Naive thymus-derived CD8-positive, alpha-beta T cell (primary cell): ENCODE data around the gene TXLNG. TPM values are rescaled to one million over a fixed set of nuclear protein-coding genes. Genes with fewer than 3 reads are reported as not detected.
"Not testable (repeated sequence)": the region's sequence is repeated elsewhere in the genome, so short reads cannot be mapped to it uniquely, and the experiment has no call there.

Experiments
- ATAC-seq, 2 donors: fragments of 150-1000 bp; cut with Tn5 transposase in 1 of 2; sonication (Bioruptor Pico), chemical (Tn5 transposase) in 1 of 2; 1 replicate in 1 of 2; 2 replicates in 1 of 2; pipeline ENCODE4 v1.10.0; 2021; ENCODE audit warnings: mild to moderate bottlenecking in 2 of 2, moderate library complexity in 2 of 2
- POLR2A ChIA-PET: fragments of 350-600 bp; sonication (Branson Sonifier 250); formaldehyde crosslinking; loops from one replicate; lab custom pipeline; 2021; ENCODE audit warnings: antibody characterized with exemption; lab: Charles Lee
- DNase-seq, 10 donors: peaks; one replicate each; pipeline versions ENCODE4 v3.0.0 to v3.0.0-alpha.2; 2020 to 2022
- H3K27ac Mint-ChIP-seq, 10 donors: one replicate each; pipeline ENCODE4 v1.8.0; 2020 to 2022; ENCODE audit warnings: mild to moderate bottlenecking in 10 of 10, mixed read lengths in 10 of 10, moderate library complexity in 4 of 10, inconsistent platforms in 1 of 10
- H3K27me3 Mint-ChIP-seq, 5 donors: one replicate each; pipeline ENCODE4 v1.8.0; 2021 to 2022; ENCODE audit warnings: mixed read lengths in 5 of 5
- H3K36me3 Mint-ChIP-seq, 3 donors: one replicate each; pipeline ENCODE4 v1.8.0; 2020 to 2022; ENCODE audit warnings: mixed read lengths in 3 of 3, mild to moderate bottlenecking in 2 of 3, inconsistent platforms in 1 of 3
- H3K4me1 Mint-ChIP-seq, 4 donors: one replicate each; pipeline ENCODE4 v1.8.0; 2021 to 2022; ENCODE audit warnings: mixed read lengths in 4 of 4
- H3K4me3 Mint-ChIP-seq, 10 donors: one replicate each; pipeline ENCODE4 v1.8.0; 2020 to 2022; ENCODE audit warnings: mild to moderate bottlenecking in 10 of 10, mixed read lengths in 10 of 10, moderate library complexity in 6 of 10, inconsistent platforms in 1 of 10
- H3K9me3 Mint-ChIP-seq, 9 donors: one replicate each; pipeline ENCODE4 v1.8.0; 2020 to 2022; ENCODE audit warnings: mixed read lengths in 9 of 9, mild to moderate bottlenecking in 3 of 9, inconsistent platforms in 1 of 9, moderate library complexity in 1 of 9
- polyA plus RNA-seq, 3 donors: library from polyadenylated mRNA; unstranded; fragments of 300-500 nt; fragmentation: Illumina TruSeq; gene quantifications; one replicate each; pipeline ENCODE4 v1.2.3, GENCODE V29; 2021
- total RNA-seq, 8 experiments: library from RNA in 2 of 8; stranded (reverse) in 2 of 8; gene quantifications; one replicate each; pipeline ENCODE4 v1.2.3 and lab custom pipeline; 2021 to 2026

The TXLNG gene
- total and polyA plus RNA-seq, 5 experiments from 2014 or later: 15.7 to 28.4 (median 26.0) TPM

DNA sequence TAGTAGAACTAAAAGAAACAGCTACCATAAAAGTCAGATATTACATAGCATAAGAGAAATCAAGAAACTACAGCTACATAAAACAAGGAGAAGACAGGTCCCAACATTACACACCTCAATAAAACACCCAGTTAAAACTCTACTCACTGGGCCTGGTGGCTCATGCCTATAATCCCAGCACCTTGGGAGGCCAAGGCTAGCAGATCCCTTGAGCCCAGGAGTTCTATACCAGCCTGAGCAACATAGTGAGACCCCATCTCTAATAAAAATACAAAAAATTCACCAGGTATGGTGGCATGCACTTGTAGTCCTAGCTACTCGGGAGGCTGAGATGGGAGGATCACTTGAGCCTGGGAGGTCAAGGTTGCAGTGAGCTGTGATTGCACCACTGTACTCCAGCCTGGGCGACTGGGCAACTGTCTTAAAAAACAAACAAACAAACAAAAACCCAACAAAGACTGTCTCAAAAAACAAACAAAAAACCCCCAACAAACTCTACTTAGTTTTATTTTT lies 15.2 kb upstream of the TXLNG start:
- POLR2A ChIA-PET: no interaction called here
- ATAC-seq (no peak), DNase-seq (no peak)
- Mint-ChIP-seq H3K36me3 (no peaks in the 10 kb centered on the region), H3K9me3 (no peaks in the 10 kb centered on the region), H3K4me1 (no peaks in the 10 kb centered on the region), H3K4me3 (no peak overlapping the region), H3K27me3 (no peaks in the 10 kb centered on the region), H3K27ac (no peak overlapping the region)

- no peak for ATAC-seq
- no peaks in the 10 kb centered on the region for H3K4me1 Mint-ChIP-seq
- no peaks in the 10 kb centered on the region for H3K9me3 Mint-ChIP-seq
- H3K27ac Mint-ChIP-seq: no peak overlapping the region
- POLR2A ChIA-PET: no interaction called here
- DNase-seq: no peak
- no peaks in the 10 kb centered on the region for H3K27me3 Mint-ChIP-seq
- H3K36me3 Mint-ChIP-seq: no peaks in the 10 kb centered on the region
- H3K4me3 Mint-ChIP-seq: no peak overlapping the region
Measured at GRCh38 chrX:16771483-16772398, 14.5 kb upstream of the TXLNG start.

- H3K4me3 Mint-ChIP-seq: no peak overlapping the region
- ATAC-seq: no peak
Measured at GRCh38 chrX:16772460-16772859, 13.8 kb upstream of the TXLNG start.

GRCh38 chrX:16774746-16775145 lies 11.5 kb upstream of the TXLNG start:
- POLR2A ChIA-PET: no interaction called here
- DNase-seq (no peak), ATAC-seq (no peak)
- H3K4me1 Mint-ChIP-seq: no peaks in the 10 kb centered on the region
- no peak overlapping the region for H3K27ac Mint-ChIP-seq
- H3K36me3 Mint-ChIP-seq: no peaks in the 10 kb centered on the region
- no peak overlapping the region for H3K4me3 Mint-ChIP-seq
- no peaks in the 10 kb centered on the region for H3K9me3 Mint-ChIP-seq
- H3K27me3 Mint-ChIP-seq: no peaks in the 10 kb centered on the region

More at GRCh38 chrX:16772460-16772859, 13.8 kb upstream of the TXLNG start:
- POLR2A ChIA-PET: no interaction called here
- H3K27me3 Mint-ChIP-seq: no peaks in the 10 kb centered on the region
- H3K36me3 Mint-ChIP-seq: no peaks in the 10 kb centered on the region
- no peak for DNase-seq
- H3K27ac Mint-ChIP-seq: no peak overlapping the region
- H3K9me3 Mint-ChIP-seq: no peaks in the 10 kb centered on the region
- no peaks in the 10 kb centered on the region for H3K4me1 Mint-ChIP-seq

DNA sequence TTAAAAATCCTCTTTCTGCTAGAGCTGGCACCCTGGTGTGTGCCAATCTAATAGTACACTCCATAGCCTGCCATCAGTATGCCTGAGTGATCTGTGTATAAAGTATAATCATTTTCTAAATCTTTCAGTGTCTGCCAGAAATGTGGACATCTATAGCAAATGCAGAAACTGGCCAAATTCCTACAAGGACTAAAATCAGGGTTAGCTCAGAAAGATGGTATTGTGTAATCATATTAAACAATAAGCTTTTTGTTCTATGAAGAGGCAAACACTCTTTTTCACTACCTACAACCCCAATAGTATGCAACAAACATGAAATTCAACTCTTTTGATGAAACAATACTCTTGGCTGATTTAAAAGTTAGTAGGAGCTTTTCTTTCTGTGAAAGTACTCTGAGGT lies 7.7 kb upstream of the TXLNG start:
- ATAC-seq (no peak), DNase-seq (no peak)
- no peaks in the 10 kb centered on the region for H3K36me3 Mint-ChIP-seq
- no peaks in the 10 kb centered on the region for H3K27me3 Mint-ChIP-seq
- H3K9me3 Mint-ChIP-seq: no peaks in the 10 kb centered on the region
- no peak overlapping the region for H3K27ac Mint-ChIP-seq
- no peaks in the 10 kb centered on the region for H3K4me1 Mint-ChIP-seq
- no peak overlapping the region for H3K4me3 Mint-ChIP-seq
- POLR2A ChIA-PET: no interaction called here

- H3K9me3 Mint-ChIP-seq: no peaks in the 10 kb centered on the region
- POLR2A ChIA-PET: no interaction called here
- H3K4me3 Mint-ChIP-seq: no peak overlapping the region
- H3K4me1 Mint-ChIP-seq: no peaks in the 10 kb centered on the region
- no peak overlapping the region for H3K27ac Mint-ChIP-seq
- no peak for DNase-seq
- no peak for ATAC-seq
- no peaks in the 10 kb centered on the region for H3K27me3 Mint-ChIP-seq
- no peaks in the 10 kb centered on the region for H3K36me3 Mint-ChIP-seq
Measured at GRCh38 chrX:16778993-16779392, 7.3 kb upstream of the TXLNG start.

DNA sequence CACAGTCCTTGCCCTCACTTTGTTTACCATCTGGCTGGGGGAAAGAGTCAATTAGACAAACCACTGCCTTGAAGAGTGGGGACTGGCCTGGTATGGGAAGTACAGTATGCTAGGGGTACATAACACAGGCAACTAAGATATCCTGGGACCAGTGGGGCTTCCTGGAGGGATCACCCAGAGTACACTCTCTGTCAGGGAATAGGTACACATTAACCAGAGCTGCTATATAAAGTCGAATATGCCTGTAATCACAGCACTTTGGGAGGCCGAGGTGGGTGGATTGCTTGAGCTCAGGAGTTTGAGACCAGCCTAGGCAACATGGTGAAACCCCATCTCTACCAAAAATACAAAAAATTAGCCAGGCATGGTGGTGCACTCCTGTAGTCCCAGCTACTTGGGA lies 6.5 kb upstream of the TXLNG start:
- ATAC-seq, H3K36me3 Mint-ChIP-seq, DNase-seq, POLR2A ChIA-PET, H3K27ac Mint-ChIP-seq, H3K27me3 Mint-ChIP-seq, H3K4me3 Mint-ChIP-seq, H3K4me1 Mint-ChIP-seq, H3K9me3 Mint-ChIP-seq: not testable (repeated sequence)

- Mint-ChIP-seq H3K36me3 (no peaks in the 10 kb centered on the region), H3K4me1 (peaks cover 6 to 16% (median 13%) of the 10 kb centered on the region in 4 donors), H3K9me3 (no peaks in the 10 kb centered on the region), H3K27me3 (no peaks in the 10 kb centered on the region), H3K4me3 (no peak overlapping the region), H3K27ac (no peak overlapping the region)
- ATAC-seq: no peak
- no peak for DNase-seq
- POLR2A ChIA-PET: no interaction called here
Measured at GRCh38 chrX:16783452-16783851, 2.8 kb upstream of the TXLNG start.

GRCh38 chrX:16784440-16784839 lies 1.8 kb upstream of the TXLNG start:
- not testable (repeated sequence) for H3K36me3 Mint-ChIP-seq, H3K27me3 Mint-ChIP-seq, H3K9me3 Mint-ChIP-seq, ATAC-seq, H3K27ac Mint-ChIP-seq, DNase-seq
- Mint-ChIP-seq H3K4me1 (peaks cover 6 to 16% (median 13%) of the 10 kb centered on the region in 4 donors), H3K4me3 (peak overlapping the region in 1 of 10 donors; percentile 20)
- POLR2A ChIA-PET: interaction anchor here (0.6 to 0.7 kb wide), 2 partner anchors 23 to 60 kb away, joined by 4 read pairs; no protein-coding TSS in a partner anchor

DNA sequence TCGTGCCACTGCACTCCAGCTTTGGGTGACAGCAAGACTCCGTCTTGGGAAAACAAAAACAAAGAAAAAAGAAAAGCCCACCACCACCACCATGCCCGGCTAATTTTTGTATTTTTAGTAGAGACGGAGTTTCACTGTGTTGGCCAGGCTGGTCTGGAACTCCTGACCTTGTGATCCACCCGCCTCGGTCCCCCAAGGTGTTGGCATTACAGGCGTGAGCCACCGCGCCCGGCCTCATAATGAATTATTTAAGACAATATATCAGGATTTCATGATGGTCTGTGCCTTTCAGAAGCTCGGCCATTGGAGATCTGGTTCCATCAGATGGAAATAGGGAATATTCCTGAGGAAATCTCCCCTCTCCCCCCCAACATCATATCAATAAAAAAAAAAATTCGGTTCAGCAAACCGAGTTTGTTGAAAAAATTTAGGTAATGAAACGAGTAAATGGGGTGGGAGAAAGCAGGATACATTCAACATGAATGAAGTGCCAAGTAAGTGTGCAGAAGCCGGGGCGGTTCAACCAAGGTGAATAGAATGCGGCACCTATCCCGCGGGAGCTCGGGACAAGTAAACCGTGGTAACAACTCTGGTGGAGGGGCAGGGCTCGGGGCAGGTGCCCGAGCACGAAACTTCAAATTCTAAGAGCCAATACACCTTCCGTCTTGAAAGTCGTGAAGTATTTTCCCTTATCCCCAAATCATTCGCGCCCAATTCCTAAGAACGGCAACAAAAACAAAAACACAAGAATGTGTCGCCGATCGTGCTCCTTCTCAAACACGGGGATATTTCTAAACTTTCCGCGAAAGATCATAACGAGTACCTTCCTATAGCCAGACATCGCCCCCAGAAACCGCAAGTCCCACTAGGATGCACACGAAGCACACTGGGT lies 773 bp upstream of the TXLNG start:
- no peak for ATAC-seq
- peak overlapping the region; percentile 93 to 100 (median 98) for H3K4me3 Mint-ChIP-seq
- H3K27me3 Mint-ChIP-seq: no peaks in the 10 kb centered on the region
- H3K9me3 Mint-ChIP-seq: no peaks in the 10 kb centered on the region
- H3K27ac Mint-ChIP-seq: peak overlapping the region; percentile 90 to 97 (median 94)
- H3K36me3 Mint-ChIP-seq: peaks cover 0 to 5% (median 0%) of the 10 kb centered on the region in 3 donors
- POLR2A ChIA-PET: interaction anchor here (0.6 to 1.0 kb wide), 3 partner anchors 66 to 78 kb away, joined by 4 to 9 read pairs (median 4); partner anchors contain the start of gene SYAP1
- H3K4me1 Mint-ChIP-seq: peaks cover 6 to 17% (median 14%) of the 10 kb centered on the region in 4 donors
- no peak for DNase-seq

- peaks cover 6 to 25% (median 14%) of the 10 kb centered on the region in 4 donors for H3K4me1 Mint-ChIP-seq
- H3K27ac Mint-ChIP-seq: peak overlapping the region in 8 of 10 donors; percentile 90 to 97 (median 95)
- H3K27me3 Mint-ChIP-seq: no peaks in the 10 kb centered on the region
- H3K36me3 Mint-ChIP-seq: peaks cover 0 to 12% (median 0%) of the 10 kb centered on the region in 3 donors
- ATAC-seq (peak; percentile 38 to 43), DNase-seq (peak; percentile 12 to 66 (median 43))
- peak overlapping the region; percentile 72 to 100 (median 96) for H3K4me3 Mint-ChIP-seq
- no peaks in the 10 kb centered on the region for H3K9me3 Mint-ChIP-seq
- POLR2A ChIA-PET: no interaction called here
Measured at GRCh38 chrX:16786791-16787735, 797 bp downstream of the TXLNG start.

- Mint-ChIP-seq H3K4me3 (peak overlapping the region in 7 of 10 donors; percentile 28 to 87 (median 76)), H3K36me3 (peaks cover 0 to 16% (median 0%) of the 10 kb centered on the region in 3 donors), H3K9me3 (no peaks in the 10 kb centered on the region), H3K27me3 (no peaks in the 10 kb centered on the region), H3K27ac (peak overlapping the region in 3 of 10 donors; percentile 51 to 63 (median 57)), H3K4me1 (peaks cover 6 to 26% (median 14%) of the 10 kb centered on the region in 4 donors)
- POLR2A ChIA-PET: no interaction called here
- no peak for ATAC-seq
- no peak for DNase-seq
Measured at GRCh38 chrX:16788477-16788876, 2.2 kb downstream of the TXLNG start.
